RWPE1 (cell line): Measurements from ENCODE around the gene OLFM4.

Source experiments
- CTCF ChIA-PET: fragments of 350-600 bp; sonication (Branson Sonifier 250); formaldehyde crosslinking; extraction: SDS; loops from one replicate; lab custom pipeline; 2021; lab: Yijun Ruan, JAX
- POLR2A ChIA-PET: fragments of 400-600 bp; formaldehyde crosslinking; extraction: SDS; loops from one replicate; lab custom pipeline; 2020; ENCODE audit warnings: antibody characterized with exemption; ENCODE audit not compliant: low non-redundant PET; lab: Yijun Ruan, JAX
- DNase-seq: peaks from one replicate; pipeline ENCODE4 v3.0.0; 2012; ENCODE audit warnings: low spot score
- H3K27ac ChIP-seq: fragments of 450-650 bp; 2 replicates; pipeline ENCODE4 v1.5.1; 2017
- TF ChIP-seq, protein P1 (sequence below): fragments of 450-650 bp; conservative IDR thresholded peaks from 2 replicates; pipeline ENCODE4 v1.5.1; 2017; ENCODE audit warnings: low read depth, mild to moderate bottlenecking

OLFM4 gene, protein sequence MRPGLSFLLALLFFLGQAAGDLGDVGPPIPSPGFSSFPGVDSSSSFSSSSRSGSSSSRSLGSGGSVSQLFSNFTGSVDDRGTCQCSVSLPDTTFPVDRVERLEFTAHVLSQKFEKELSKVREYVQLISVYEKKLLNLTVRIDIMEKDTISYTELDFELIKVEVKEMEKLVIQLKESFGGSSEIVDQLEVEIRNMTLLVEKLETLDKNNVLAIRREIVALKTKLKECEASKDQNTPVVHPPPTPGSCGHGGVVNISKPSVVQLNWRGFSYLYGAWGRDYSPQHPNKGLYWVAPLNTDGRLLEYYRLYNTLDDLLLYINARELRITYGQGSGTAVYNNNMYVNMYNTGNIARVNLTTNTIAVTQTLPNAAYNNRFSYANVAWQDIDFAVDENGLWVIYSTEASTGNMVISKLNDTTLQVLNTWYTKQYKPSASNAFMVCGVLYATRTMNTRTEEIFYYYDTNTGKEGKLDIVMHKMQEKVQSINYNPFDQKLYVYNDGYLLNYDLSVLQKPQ

DNA sequence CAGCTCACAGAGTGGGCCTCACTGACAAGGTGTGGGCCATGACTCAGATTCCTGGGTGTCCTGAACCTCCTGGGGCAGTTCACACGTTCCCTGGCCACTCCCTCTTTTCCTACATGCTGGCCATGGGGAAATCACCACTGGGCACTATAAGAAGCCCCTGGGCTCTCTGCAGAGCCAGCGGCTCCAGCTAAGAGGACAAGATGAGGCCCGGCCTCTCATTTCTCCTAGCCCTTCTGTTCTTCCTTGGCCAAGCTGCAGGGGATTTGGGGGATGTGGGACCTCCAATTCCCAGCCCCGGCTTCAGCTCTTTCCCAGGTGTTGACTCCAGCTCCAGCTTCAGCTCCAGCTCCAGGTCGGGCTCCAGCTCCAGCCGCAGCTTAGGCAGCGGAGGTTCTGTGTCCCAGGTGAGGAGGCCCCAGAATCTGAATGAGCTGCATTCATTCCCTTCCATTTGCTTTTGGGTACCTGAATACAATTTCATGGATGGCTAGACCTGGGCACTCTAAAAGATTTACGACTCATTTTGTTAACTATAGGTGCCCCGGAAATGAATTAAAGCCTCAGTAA is at the start of gene OLFM4:
Gene OLFM4 (plus strand): TSS at position 177 of the 567 bp plus-strand sequence. CDS start 24 bp downstream, at position 201.
- CTCF ChIA-PET, result no interaction called here
- H3K27ac ChIP-seq, result no peak within 1 kb of the TSS
- TF ChIP-seq, protein P1, sequence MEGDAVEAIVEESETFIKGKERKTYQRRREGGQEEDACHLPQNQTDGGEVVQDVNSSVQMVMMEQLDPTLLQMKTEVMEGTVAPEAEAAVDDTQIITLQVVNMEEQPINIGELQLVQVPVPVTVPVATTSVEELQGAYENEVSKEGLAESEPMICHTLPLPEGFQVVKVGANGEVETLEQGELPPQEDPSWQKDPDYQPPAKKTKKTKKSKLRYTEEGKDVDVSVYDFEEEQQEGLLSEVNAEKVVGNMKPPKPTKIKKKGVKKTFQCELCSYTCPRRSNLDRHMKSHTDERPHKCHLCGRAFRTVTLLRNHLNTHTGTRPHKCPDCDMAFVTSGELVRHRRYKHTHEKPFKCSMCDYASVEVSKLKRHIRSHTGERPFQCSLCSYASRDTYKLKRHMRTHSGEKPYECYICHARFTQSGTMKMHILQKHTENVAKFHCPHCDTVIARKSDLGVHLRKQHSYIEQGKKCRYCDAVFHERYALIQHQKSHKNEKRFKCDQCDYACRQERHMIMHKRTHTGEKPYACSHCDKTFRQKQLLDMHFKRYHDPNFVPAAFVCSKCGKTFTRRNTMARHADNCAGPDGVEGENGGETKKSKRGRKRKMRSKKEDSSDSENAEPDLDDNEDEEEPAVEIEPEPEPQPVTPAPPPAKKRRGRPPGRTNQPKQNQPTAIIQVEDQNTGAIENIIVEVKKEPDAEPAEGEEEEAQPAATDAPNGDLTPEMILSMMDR, result no peak
- POLR2A ChIA-PET, result no interaction called here
- DNase-seq, result no peak

DNA sequence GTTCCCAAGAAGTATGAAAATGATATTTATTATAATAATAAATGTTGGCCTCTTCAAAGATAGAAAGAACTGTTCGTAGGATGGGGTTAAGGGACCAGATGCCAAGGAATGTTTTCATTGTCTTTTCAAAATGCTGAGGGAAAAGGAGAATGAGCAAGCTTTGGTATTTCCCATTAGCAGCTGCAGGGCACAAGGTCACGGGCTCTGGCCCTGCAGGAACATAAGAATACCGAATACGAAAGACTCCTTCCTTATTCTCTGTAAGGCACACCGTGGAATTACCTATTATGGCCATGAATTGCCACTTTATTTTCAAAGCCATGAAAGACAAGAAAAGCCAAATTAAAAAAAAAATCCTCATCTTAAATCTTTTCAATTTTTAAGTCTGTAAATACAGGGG is 49.6 kb upstream of the OLFM4 start:
- DNase-seq, result no peak
- CTCF ChIA-PET, result interaction anchor here (1.4 to 2.0 kb wide), 2 partner anchors 11 to 314 kb away, joined by 3 to 5 read pairs; no protein-coding TSS in a partner anchor
- TF ChIP-seq, protein P1, result no peak
- POLR2A ChIA-PET, result no interaction called here
- no peak overlapping the region for H3K27ac ChIP-seq

DNA sequence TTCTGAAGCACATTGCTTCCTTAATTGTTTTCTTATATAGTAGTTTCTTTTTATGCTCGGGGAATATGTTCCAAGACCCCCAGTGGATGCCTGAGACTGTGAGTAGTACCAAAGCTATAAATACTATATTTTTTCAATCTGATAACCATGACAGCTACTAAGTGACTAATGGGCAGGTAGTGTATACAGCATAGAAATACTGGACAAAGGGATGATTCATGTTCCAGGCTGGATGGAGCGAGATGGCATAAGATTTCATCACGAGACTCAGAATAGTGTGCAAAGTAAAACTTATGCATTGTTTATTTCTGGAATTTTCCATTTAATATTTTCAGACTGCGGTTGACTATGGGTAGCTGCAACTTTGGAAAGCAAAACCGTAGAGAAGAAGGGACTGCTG is 47.9 kb upstream of the OLFM4 start:
- TF ChIP-seq, protein P1, result no peak
- ChIA-PET POLR2A (no interaction called here), CTCF (interaction anchor here (0.6 to 2.0 kb wide), 2 partner anchors 13 to 133 kb away, joined by 3 to 5 read pairs; no protein-coding TSS in a partner anchor)
- DNase-seq, result peak; percentile 4
- H3K27ac ChIP-seq, result no peak overlapping the region

DNA sequence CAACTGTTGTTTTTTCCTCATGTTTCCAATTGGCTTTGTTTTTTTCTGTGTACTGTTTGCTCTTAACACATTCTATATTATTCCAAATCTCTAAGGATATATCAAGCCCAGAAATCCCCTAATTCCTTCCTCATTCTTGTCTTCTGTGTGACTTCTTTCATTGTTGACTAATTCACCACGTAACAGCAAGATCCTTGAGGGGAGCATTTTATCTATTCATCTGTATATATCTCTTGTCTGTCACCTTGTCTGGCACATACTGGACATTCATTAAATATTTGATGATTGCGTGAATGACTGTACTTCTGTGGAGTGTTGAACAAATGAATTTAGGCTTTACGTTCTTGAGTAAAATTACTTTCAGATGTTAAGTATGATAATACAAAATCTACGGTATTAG is 44.8 kb upstream of the OLFM4 start:
- no peak for DNase-seq
- CTCF ChIA-PET, result interaction anchor here (0.7 kb wide), 1 partner anchor 326 kb away, joined by 3 read pairs; no protein-coding TSS in a partner anchor
- TF ChIP-seq, protein P1, result no peak
- no peak overlapping the region for H3K27ac ChIP-seq
- POLR2A ChIA-PET, result no interaction called here

DNA sequence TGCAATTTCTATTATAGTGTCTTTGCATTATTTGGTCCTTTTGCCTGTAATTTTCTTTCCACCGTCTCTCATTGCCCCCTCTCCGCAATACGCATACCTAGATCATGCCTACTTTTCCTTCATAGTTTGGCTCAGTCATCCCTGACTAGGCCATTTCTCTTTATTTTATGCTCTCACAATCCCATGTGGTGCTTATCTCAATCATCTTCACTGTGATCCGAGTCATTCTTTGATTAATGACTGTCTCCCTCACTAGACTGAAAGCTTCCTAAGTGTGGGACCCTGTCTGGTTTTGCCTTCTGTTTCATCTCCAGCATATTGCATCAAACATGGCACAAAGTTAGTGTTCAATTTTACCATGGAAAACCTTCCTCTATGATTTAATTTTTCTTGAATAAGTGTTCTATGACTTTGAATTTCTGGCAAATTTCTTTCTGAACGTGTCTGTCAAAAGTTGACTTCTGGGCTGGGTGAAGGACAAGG is 43.7 kb upstream of the OLFM4 start:
- DNase-seq, result no peak
- no peak overlapping the region for H3K27ac ChIP-seq
- CTCF ChIA-PET, result no interaction called here
- TF ChIP-seq, protein P1, result no peak
- POLR2A ChIA-PET, result no interaction called here

DNA sequence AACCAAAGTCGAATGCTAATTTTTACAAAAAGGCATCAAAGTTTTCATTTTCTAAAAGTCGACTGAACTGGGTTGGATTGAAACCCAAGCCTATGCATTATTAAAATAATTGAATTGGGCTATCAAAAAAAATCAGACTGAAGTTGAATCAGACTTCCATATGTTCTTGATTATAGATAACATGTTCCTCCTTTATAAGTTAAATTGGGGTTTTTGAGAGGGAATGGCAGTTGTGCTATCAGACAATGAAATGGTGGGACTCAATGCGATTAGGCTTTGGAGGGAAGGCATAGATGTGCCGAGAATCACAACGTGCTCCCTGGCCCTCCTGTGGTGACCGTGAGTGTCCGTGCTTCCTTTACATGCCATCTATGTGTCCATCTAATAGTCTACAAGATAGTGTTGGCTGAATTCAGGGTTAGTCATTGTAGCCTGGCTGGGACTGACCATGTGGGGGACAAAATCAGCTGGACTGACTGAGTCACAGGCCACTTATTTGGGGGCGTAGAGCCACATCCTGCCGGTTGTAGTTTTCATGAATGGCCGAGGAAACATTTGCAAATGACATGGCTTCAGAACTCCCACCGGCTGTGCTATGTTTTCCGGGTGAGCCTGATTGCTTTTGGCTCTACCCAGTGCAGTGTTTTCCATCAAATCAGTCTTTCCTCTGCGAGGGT is 37.1 kb upstream of the OLFM4 start:
- CTCF ChIA-PET, result interaction anchor here (0.7 kb wide), 1 partner anchor 107 kb away, joined by 3 read pairs; no protein-coding TSS in a partner anchor
- H3K27ac ChIP-seq, result no peak overlapping the region
- POLR2A ChIA-PET, result no interaction called here
- TF ChIP-seq, protein P1, result no peak
- no peak for DNase-seq
